ENCODE results near the gene LTA. TPM values are rescaled to one million over a fixed set of nuclear protein-coding genes. Genes with fewer than 3 reads are reported as not detected.

The LTA gene
- total RNA-seq, 4 donors from 2014 or later: not detected

DNA sequence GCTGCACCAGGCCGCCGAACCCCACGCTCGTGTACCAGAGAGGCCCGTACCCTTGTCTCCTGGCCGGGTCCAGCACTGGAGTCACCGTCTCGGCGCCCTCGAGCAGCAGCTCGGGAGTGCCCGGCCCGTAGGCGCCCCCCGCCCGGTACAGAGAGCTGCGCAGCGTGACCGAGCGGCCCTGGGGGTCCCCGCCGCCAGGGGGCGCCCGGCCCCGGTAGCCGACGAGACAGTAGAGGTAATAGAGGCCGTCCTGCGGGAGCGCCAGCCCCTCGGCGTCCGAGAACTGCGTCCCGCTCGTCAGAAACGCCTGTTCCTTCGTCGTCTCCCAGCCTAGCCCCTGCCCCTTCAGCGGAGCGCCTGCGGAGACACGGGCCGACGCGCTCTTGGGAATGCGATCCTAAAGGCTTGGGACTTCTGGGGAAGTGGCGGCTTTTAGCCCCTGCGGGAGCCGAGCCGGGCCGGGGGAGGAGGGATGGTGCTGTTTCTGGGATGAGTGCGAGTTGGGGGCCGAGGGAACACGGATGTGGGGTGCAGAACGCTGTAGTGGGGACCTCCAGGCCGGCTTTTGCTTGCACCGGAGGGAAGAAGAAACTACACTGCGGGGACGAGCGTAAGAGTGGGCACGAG, 8.8 kb downstream of the LTA start:
- H3K4me3 ChIP-seq: peak overlapping the region; percentile 53 to 84 (median 77)
- intact Hi-C loops (cut with DNase I): no loop called here
- H3K36me3 ChIP-seq: no peaks in the 10 kb centered on the region
- peaks cover 16 to 34% (median 22%) of the 10 kb centered on the region in 3 donors for H3K4me1 ChIP-seq
- H3K27me3 ChIP-seq: peaks cover 0 to 4% (median 0%) of the 10 kb centered on the region in 4 donors
- H3K27ac ChIP-seq: peak overlapping the region; percentile 71 to 88 (median 84)
- whole genome bisulfite sequencing, 2 donors: 0 to 1% methylated on average over 1 to 22 of the region's 62 CpGs
- peak in 1 of 4 donors; percentile 65 for TF ChIP-seq POLR2A (IDR thresholded peaks at IDR 0.05)
- peak; percentile 92 to 98 (median 94) for TF ChIP-seq CTCF (IDR thresholded peaks at IDR 0.05)
- DNase-seq: no peak
- H3K9me3 ChIP-seq: no peaks in the 10 kb centered on the region

DNA sequence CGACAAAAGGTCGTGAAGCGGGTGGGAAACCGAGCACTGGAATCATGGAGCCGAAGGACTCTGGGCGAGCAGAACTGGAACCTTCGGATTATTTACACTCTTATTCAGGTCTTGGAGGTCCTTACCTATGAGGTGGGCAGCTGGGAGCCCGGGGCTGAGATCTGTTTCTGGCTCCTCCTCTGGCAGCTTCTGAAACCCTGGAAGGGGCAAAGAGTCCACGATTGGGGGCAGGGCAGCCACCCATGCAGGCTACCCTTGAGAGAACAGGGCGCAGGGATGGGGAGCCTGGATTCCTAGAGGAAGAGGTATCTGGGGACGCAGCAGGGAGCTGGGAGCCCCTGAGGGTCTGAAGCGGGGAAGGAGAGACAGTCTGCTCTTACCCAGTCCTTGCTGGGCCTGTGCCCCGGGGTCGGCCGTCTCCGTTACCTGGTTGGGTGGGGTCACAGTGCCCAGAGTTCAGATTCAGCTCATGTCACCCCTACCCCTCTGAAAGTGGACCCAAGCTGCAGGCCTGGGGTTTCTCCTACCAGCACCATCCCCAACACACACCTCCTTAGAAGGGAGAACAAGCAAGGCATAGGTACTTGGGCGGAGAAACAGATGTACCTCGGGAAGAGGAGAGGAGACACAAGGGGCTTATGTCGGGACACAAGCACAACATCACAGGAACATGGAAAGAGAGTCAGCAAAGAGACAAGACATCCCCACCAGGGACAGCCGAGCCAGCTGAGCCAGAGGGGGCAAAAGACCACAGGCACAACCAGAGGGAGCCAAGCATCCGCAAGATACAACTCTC, 9.5 kb downstream of the LTA start:
- Histone ChIP-seq H3K27ac (peak overlapping the region; percentile 71 to 88 (median 84)), H3K4me3 (peak overlapping the region; percentile 53 to 84 (median 77)), H3K9me3 (no peaks in the 10 kb centered on the region), H3K36me3 (no peaks in the 10 kb centered on the region), H3K4me1 (peaks cover 16 to 41% (median 23%) of the 10 kb centered on the region in 3 donors), H3K27me3 (peaks cover 0 to 8% (median 0%) of the 10 kb centered on the region in 4 donors)
- DNase-seq: no peak
- intact Hi-C loops (cut with DNase I): no loop called here
- 20 to 33% methylated on average over 12 to 17 of the region's 21 CpGs for WGBS, 2 donors
- TF ChIP-seq POLR2A (IDR thresholded peaks at IDR 0.05): no peak
- TF ChIP-seq CTCF (IDR thresholded peaks at IDR 0.05): no peak

GRCh38 chr6:31582230-31582643, 10.1 kb downstream of the LTA start, which contains the start of gene LTB:
LTB (minus strand) TSS chr6:31582424; CDS start chr6:31582417, 7 bp downstream.
- intact Hi-C loops (cut with DNase I): no loop called here
- no peaks in the 10 kb centered on the region for H3K36me3 ChIP-seq
- peak in 1 of 4 donors; percentile 10 for TF ChIP-seq POLR2A (IDR thresholded peaks at IDR 0.05)
- no peak for TF ChIP-seq CTCF (IDR thresholded peaks at IDR 0.05)
- H3K27ac ChIP-seq: peak within 1 kb of the TSS; percentile 71 to 88 (median 84)
- H3K27me3 ChIP-seq: peaks cover 0 to 14% (median 0%) of the 10 kb centered on the region in 4 donors
- DNase-seq: no peak
- WGBS, 2 donors: no CpG with 5 or more reads among the region's 3 CpGs
- no peaks in the 10 kb centered on the region for H3K9me3 ChIP-seq
- H3K4me3 ChIP-seq: peak within 1 kb of the TSS; percentile 53 to 84 (median 77)
- peaks cover 16 to 45% (median 23%) of the 10 kb centered on the region in 3 donors for H3K4me1 ChIP-seq

DNA sequence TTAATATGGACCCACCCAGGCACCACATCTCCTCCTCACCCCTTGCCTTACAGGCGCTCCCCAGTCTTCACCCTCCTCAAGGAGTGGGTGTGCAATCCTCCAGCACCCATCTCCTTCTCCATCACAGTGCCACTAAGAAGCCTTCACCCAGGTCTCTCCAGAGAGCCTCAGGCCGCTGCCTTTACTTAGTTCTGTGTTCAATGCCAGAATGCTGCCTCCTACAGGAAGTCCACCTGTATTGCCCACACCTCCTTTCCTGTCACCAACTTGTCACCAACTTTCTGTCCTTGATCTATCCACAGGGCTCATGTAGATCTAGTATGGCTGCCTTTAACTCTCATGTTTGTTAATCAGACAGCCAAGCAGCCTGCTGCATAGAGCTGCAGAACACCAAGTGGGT, 13.4 kb downstream of the LTA start:
- Histone ChIP-seq H3K4me1 (peaks cover 13 to 45% (median 21%) of the 10 kb centered on the region in 3 donors), H3K27me3 (peaks cover 0 to 25% (median 0%) of the 10 kb centered on the region in 4 donors), H3K36me3 (no peaks in the 10 kb centered on the region), H3K4me3 (no peak overlapping the region), H3K27ac (peak overlapping the region in 2 of 4 donors; percentile 49), H3K9me3 (no peaks in the 10 kb centered on the region)
- WGBS, 2 donors: 54 to 67% methylated on average over 2 of the region's 2 CpGs
- no peak for DNase-seq
- TF ChIP-seq POLR2A (IDR thresholded peaks at IDR 0.05) (no peak), CTCF (IDR thresholded peaks at IDR 0.05) (peak in 1 of 6 experiments; percentile 32)
- intact Hi-C loops (cut with DNase I): no loop called here

DNA sequence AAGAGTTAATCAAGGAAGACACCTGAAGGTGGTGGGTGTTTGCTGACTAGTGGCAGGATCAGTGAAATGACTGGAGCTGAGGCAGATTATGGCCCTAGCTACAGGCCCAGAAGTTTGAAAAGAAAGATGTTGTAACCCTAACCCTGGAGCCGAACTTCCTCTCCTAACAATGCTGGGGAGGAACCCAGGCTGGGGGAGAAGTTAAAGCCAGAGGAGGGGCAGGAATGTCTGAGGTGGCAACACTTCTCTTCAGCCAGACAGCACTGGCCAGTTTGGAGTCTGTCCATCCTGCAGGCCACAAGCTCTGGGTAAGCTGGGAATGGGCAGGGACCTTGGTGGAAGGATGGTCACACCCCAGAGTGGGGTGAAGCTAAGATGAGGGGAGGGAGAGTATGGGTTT, 13.9 kb downstream of the LTA start, which contains the start of gene LST1:
LST1 (plus strand) TSS at position 270 of the 400 bp plus-strand sequence. CDS start 1,023 bp downstream, outside the sequence.
- peaks cover 8 to 40% (median 19%) of the 10 kb centered on the region in 3 donors for H3K4me1 ChIP-seq
- H3K9me3 ChIP-seq: no peaks in the 10 kb centered on the region
- H3K36me3 ChIP-seq: no peaks in the 10 kb centered on the region
- H3K27ac ChIP-seq: peak within 1 kb of the TSS in 2 of 4 donors; percentile 49 to 64
- no peak for DNase-seq
- intact Hi-C loops (cut with DNase I): no loop called here
- H3K4me3 ChIP-seq: peak within 1 kb of the TSS in 1 of 4 donors; percentile 12
- 33% methylated on average over 1 of the region's 1 CpG for WGBS, 2 donors
- no peak for TF ChIP-seq POLR2A (IDR thresholded peaks at IDR 0.05)
- TF ChIP-seq CTCF (IDR thresholded peaks at IDR 0.05): no peak
- peaks cover 0 to 25% (median 0%) of the 10 kb centered on the region in 4 donors for H3K27me3 ChIP-seq

All from esophagus squamous epithelium (tissue), 5 donors.